RWPE1 (cell line): Measurements from ENCODE around the gene FOSL2.

ENCODE experiments used
- CTCF ChIA-PET: fragments of 350-600 bp; sonication (Branson Sonifier 250); formaldehyde crosslinking; extraction: SDS; loops from one replicate; lab custom pipeline; 2021; lab: Yijun Ruan, JAX
- POLR2A ChIA-PET: fragments of 400-600 bp; formaldehyde crosslinking; extraction: SDS; loops from one replicate; lab custom pipeline; 2020; ENCODE audit warnings: antibody characterized with exemption; ENCODE audit not compliant: low non-redundant PET; lab: Yijun Ruan, JAX
- DNase-seq: peaks from one replicate; pipeline ENCODE4 v3.0.0; 2012; ENCODE audit warnings: low spot score
- H3K27ac ChIP-seq: fragments of 450-650 bp; 2 replicates; pipeline ENCODE4 v1.5.1; 2017
- CTCF ChIP-seq: fragments of 450-650 bp; conservative IDR thresholded peaks from 2 replicates; pipeline ENCODE4 v1.5.1; 2017; ENCODE audit warnings: low read depth, mild to moderate bottlenecking

Gene FOSL2

GRCh38 chr2:28415715-28416114 is 23.1 kb downstream of the FOSL2 start:
- POLR2A ChIA-PET = no interaction called here
- no peak for TF ChIP-seq CTCF
- DNase-seq = no peak
- no peak overlapping the region for H3K27ac ChIP-seq
- CTCF ChIA-PET = interaction anchor here (0.7 kb wide), 1 partner anchor 294 kb away, joined by 3 read pairs; no protein-coding TSS in a partner anchor

- H3K27ac ChIP-seq = peak overlapping the region; percentile 51
- ChIA-PET POLR2A (no interaction called here), CTCF (interaction anchor here (0.6 kb wide), 1 partner anchor 35 kb away, joined by 3 read pairs; no protein-coding TSS in a partner anchor)
- no peak for DNase-seq
- TF ChIP-seq CTCF = no peak
Observed at GRCh38 chr2:28419003-28419402, 26.3 kb downstream of the FOSL2 start.

GRCh38 chr2:28419443-28420270 is 27.0 kb downstream of the FOSL2 start:
- POLR2A ChIA-PET = interaction anchor here (0.6 to 0.7 kb wide), 2 partner anchors 30 to 1286 kb away, joined by 3 to 8 read pairs; no protein-coding TSS in a partner anchor

GRCh38 chr2:28420722-28421121 is 28.1 kb downstream of the FOSL2 start:
- TF ChIP-seq CTCF = no peak
- ChIA-PET POLR2A (interaction anchor here (0.7 kb wide), 1 partner anchor 1285 kb away, joined by 3 read pairs; no protein-coding TSS in a partner anchor), CTCF (interaction anchor here (0.7 kb wide), 1 partner anchor 8 kb away, joined by 3 read pairs; no protein-coding TSS in a partner anchor)
- peak overlapping the region; percentile 64 for H3K27ac ChIP-seq
- no peak for DNase-seq

More at GRCh38 chr2:28419443-28420270, 27.0 kb downstream of the FOSL2 start:
- TF ChIP-seq CTCF = no peak
- H3K27ac ChIP-seq = peak overlapping the region; percentile 64
- CTCF ChIA-PET = interaction anchor here (0.6 to 0.7 kb wide), 3 partner anchors 9 to 108 kb away, joined by 3 read pairs; no protein-coding TSS in a partner anchor
- DNase-seq = no peak

- CTCF ChIA-PET = interaction anchor here (0.6 to 0.9 kb wide), 2 partner anchors 9 to 29 kb away, joined by 3 read pairs; no protein-coding TSS in a partner anchor
Observed at GRCh38 chr2:28422908-28423741, 30.5 kb downstream of the FOSL2 start.

More at GRCh38 chr2:28422908-28423741, 30.5 kb downstream of the FOSL2 start:
- H3K27ac ChIP-seq = 0 out of 2 replicates have a peak overlapping the region, but pooled peaks have one; percentile 6
- POLR2A ChIA-PET = no interaction called here
- TF ChIP-seq CTCF = no peak
- no peak for DNase-seq
